Psoas muscle (tissue), 8 donors: Measurements from ENCODE around the gene CDK6. TPM values are rescaled to one million over a fixed set of nuclear protein-coding genes. Genes with fewer than 3 reads are reported as not detected.

Experiments used
- ATAC-seq, 4 donors: fragments of 200-7000 bp; cut with Tn5 transposase; one replicate each; pipeline ENCODE4 v1.9.1; 2020; ENCODE audit warnings: moderate library complexity in 3 of 4, mild to moderate bottlenecking in 2 of 4
- DNase-seq, 2 donors: peaks; one replicate each; pipeline ENCODE4 v3.0.0-alpha.2; 2020
- H3K27ac ChIP-seq: fragments of 200-600 bp; one replicate; pipeline ENCODE4 v1.8.0; 2022
- H3K27me3 ChIP-seq, 3 donors: fragments of 200-600 bp in 1 of 3; one replicate each; pipeline versions ENCODE4 v1.6.1 to v1.8.0; 2013 to 2022; ENCODE audit warnings: low read length in 2 of 3, mild to moderate bottlenecking in 2 of 3, moderate library complexity in 1 of 3; ENCODE audit not compliant: insufficient read depth in 3 of 3
- H3K36me3 ChIP-seq, 2 donors: fragments of 200-600 bp in 1 of 2; one replicate each; pipeline versions ENCODE4 v1.6.1 to v1.8.0; 2013 to 2022; ENCODE audit warnings: low read depth in 1 of 2, mild to moderate bottlenecking in 1 of 2, moderate library complexity in 1 of 2; ENCODE audit not compliant: insufficient read depth in 1 of 2
- H3K4me1 ChIP-seq: fragments of 200-600 bp; one replicate; pipeline ENCODE4 v1.8.0; 2022
- H3K4me3 ChIP-seq: fragments of 200-600 bp; one replicate; pipeline ENCODE4 v1.8.0; 2022; ENCODE audit warnings: mild to moderate bottlenecking
- H3K9me3 ChIP-seq: fragments of 200-600 bp; one replicate; pipeline ENCODE4 v1.8.0; 2022
- CTCF ChIP-seq: fragments of 200-600 bp; IDR thresholded peaks from one replicate; pipeline ENCODE4 v1.8.0; 2022; ENCODE audit warnings: antibody characterized with exemption
- WGBS, 3 donors: extraction: QIAGEN DNeasy Blood & Tissue Kit; methylation state at CpG; one replicate each; pipeline versions ENCODE4 v1.1.6 to v1.1.7; 2013; 5-methylcytosine and 5-hydroxymethylcytosine counted together
- intact Hi-C, 2 donors: fragments of 100-400 bp; cut with DNase I; formaldehyde crosslinking; loops; one replicate each; pipeline versions ENCODE4 v1.11.0 to v1.14.2; 2022
- polyA plus RNA-seq, 3 donors: library from polyadenylated mRNA; stranded (reverse); fragments of 200-250 nt; gene quantifications; one replicate each; pipeline ENCODE4 v1.2.3, GENCODE V29; 2013
- total RNA-seq, 4 donors: library from RNA; stranded (reverse); fragmentation: NEBNext Ultra II Directional in 2 of 4; extraction: Animal tissue kit (Norgen Biotek cat#: 25700) in 2 of 4; gene quantifications; one replicate each; pipeline versions ENCODE4 v1.2.1 to v1.2.4, GENCODE V29; 2021 to 2023
- donor health status: healthy with polysubstance abuse.
- donor health status: DM: no; HTN: no; CAD: no; lungs with moderate emphysema.
- donor health status: Bipolar disorder and iron deficiency.
- donor health status: healthy.
- donor health status: DM: yes; HTN: yes; CAD: no.
- donor health status: DM: no; HTN: no; CAD: no.
- donor health status: DM: no; HTN: no; CAD: no.
- donor health status: DM: yes; HTN: yes; CAD: no.

Gene CDK6
- total and polyA plus RNA-seq, 7 donors, result 0.39 to 8.0 (median 3.2) TPM

GRCh38 chr7:92645114-92646061 lies 191.0 kb downstream of the CDK6 start:
- H3K4me1 ChIP-seq, result peaks cover 11% of the 10 kb centered on the region

GRCh38 chr7:92644406-92645113 lies 191.8 kb downstream of the CDK6 start:
- Histone ChIP-seq H3K27ac (no peak overlapping the region), H3K9me3 (no peaks in the 10 kb centered on the region), H3K4me3 (no peak overlapping the region), H3K36me3 (no peaks in the 10 kb centered on the region), H3K4me1 (peaks cover 11% of the 10 kb centered on the region), H3K27me3 (no peaks in the 10 kb centered on the region)
- 25 to 43% (median 28%) methylated on average over 6 of the region's 6 CpGs for WGBS, 3 donors
- DNase-seq (peak; percentile 17 to 51), ATAC-seq (no peak)
- no peak for TF ChIP-seq CTCF
- intact Hi-C loops, result no loop called here

More at GRCh38 chr7:92645114-92646061, 191.0 kb downstream of the CDK6 start:
- H3K27me3 ChIP-seq, result no peaks in the 10 kb centered on the region
- H3K27ac ChIP-seq, result no peak overlapping the region
- 29 to 32% (median 30%) methylated on average over 11 of the region's 11 CpGs for WGBS, 3 donors
- no peak for DNase-seq
- intact Hi-C loops, result no loop called here
- no peaks in the 10 kb centered on the region for H3K9me3 ChIP-seq
- H3K4me3 ChIP-seq, result no peak overlapping the region
- TF ChIP-seq CTCF, result no peak
- no peaks in the 10 kb centered on the region for H3K36me3 ChIP-seq
- ATAC-seq, result peak in 1 of 4 donors; percentile 35

- DNase-seq, result no peak
- no peaks in the 10 kb centered on the region for H3K9me3 ChIP-seq
- peaks cover 11% of the 10 kb centered on the region for H3K4me1 ChIP-seq
- 63 to 73% (median 64%) methylated on average over 2 of the region's 2 CpGs for WGBS, 3 donors
- intact Hi-C loops, result no loop called here
- H3K27ac ChIP-seq, result no peak overlapping the region
- no peaks in the 10 kb centered on the region for H3K27me3 ChIP-seq
- no peak overlapping the region for H3K4me3 ChIP-seq
- no peaks in the 10 kb centered on the region for H3K36me3 ChIP-seq
- TF ChIP-seq CTCF, result no peak
- no peak for ATAC-seq
These were observed 192.6 kb downstream of the CDK6 start for GRCh38 chr7:92643821-92644220.

- no peak for ATAC-seq
These were observed 194.4 kb downstream of the CDK6 start for GRCh38 chr7:92641921-92642511.

More at GRCh38 chr7:92641921-92642511, 194.4 kb downstream of the CDK6 start:
- TF ChIP-seq CTCF, result no peak
- Histone ChIP-seq H3K36me3 (no peaks in the 10 kb centered on the region), H3K4me3 (no peak overlapping the region), H3K27ac (no peak overlapping the region), H3K27me3 (no peaks in the 10 kb centered on the region), H3K9me3 (no peaks in the 10 kb centered on the region), H3K4me1 (peaks cover 11% of the 10 kb centered on the region)
- no peak for DNase-seq
- 89 to 90% (median 89%) methylated on average over 4 of the region's 4 CpGs for WGBS, 3 donors
- intact Hi-C loops, result no loop called here
